Right lobe of liver (tissue), 4 donors: ENCODE measurements around the gene KCNB1.

Experiments used
- CTCF ChIP-seq, 4 donors: fragments of 200-600 bp in 3 of 4; fragments of 450-650 bp in 1 of 4; IDR thresholded peaks; one replicate each; pipeline versions ENCODE4 v1.5.1 to v1.8.0; 2016 to 2022; ENCODE audit warnings: antibody characterized with exemption in 4 of 4, mild to moderate bottlenecking in 2 of 4
- POLR2A ChIP-seq: fragments of 450-650 bp; IDR thresholded peaks from one replicate; pipeline ENCODE4 v1.6.1; 2017; ENCODE audit warnings: antibody characterized with exemption, mild to moderate bottlenecking
- donor health status: DM: no; HTN: no; CAD: no.
- donor health status: DM: no; HTN: no; CAD: no.
- donor health status: DM: no; HTN: yes; CAD: no.

GRCh38 chr20:49455691-49456090, 26.8 kb downstream of the KCNB1 start:
- TF ChIP-seq CTCF (IDR thresholded peaks at IDR 0.05): no peak
- TF ChIP-seq POLR2A: no peak
